Fibroblast of mammary gland (primary cell): Measurements from ENCODE around the gene PDE1A.
A peak's percentile ranks its signal among the peaks of the same experiment; 100 is the strongest.

ENCODE experiments used
- DNase-seq: peaks from one replicate; pipeline ENCODE4 v3.0.0-alpha.2; 2010; ENCODE audit warnings: low read depth
- H3K4me3 ChIP-seq: 2 replicates; pipeline ENCODE4 v1.5.1; 2011; ENCODE audit warnings: low read depth, mild to moderate bottlenecking, low read length, moderate library complexity; ENCODE audit not compliant: control insufficient read depth
- CTCF ChIP-seq: conservative IDR thresholded peaks from 2 replicates; pipeline ENCODE4 v1.5.1; 2011; ENCODE audit warnings: low read depth, low read length, inconsistent platforms; ENCODE audit not compliant: control insufficient read depth, insufficient read depth

Gene PDE1A

GRCh38 chr2:182210669-182211068, 216.2 kb downstream of the PDE1A start:
- DNase-seq = no peak
- no peak for TF ChIP-seq CTCF
- H3K4me3 ChIP-seq = no peak overlapping the region

- no peak for TF ChIP-seq CTCF
- DNase-seq = no peak
- no peak overlapping the region for H3K4me3 ChIP-seq
Observed at GRCh38 chr2:182208421-182208820, 218.4 kb downstream of the PDE1A start.

- no peak overlapping the region for H3K4me3 ChIP-seq
- no peak for TF ChIP-seq CTCF
- no peak for DNase-seq
Observed at GRCh38 chr2:182207049-182207746, 219.6 kb downstream of the PDE1A start.

- TF ChIP-seq CTCF = no peak
- H3K4me3 ChIP-seq = no peak overlapping the region
- no peak for DNase-seq
Observed at GRCh38 chr2:182197529-182197928, 229.3 kb downstream of the PDE1A start.

GRCh38 chr2:182193291-182193690, 233.5 kb downstream of the PDE1A start:
- DNase-seq = no peak
- no peak overlapping the region for H3K4me3 ChIP-seq
- no peak for TF ChIP-seq CTCF

- peak; percentile 50 for DNase-seq
- H3K4me3 ChIP-seq = no peak overlapping the region
- TF ChIP-seq CTCF = no peak
Observed at GRCh38 chr2:182191061-182191460, 235.8 kb downstream of the PDE1A start.

GRCh38 chr2:182187130-182187529, 239.7 kb downstream of the PDE1A start:
- DNase-seq = no peak
- H3K4me3 ChIP-seq = no peak overlapping the region
- no peak for TF ChIP-seq CTCF
